ENCODE results near the gene MKRN2.
"Not testable (repeated sequence)": the region's sequence is repeated elsewhere in the genome, so short reads cannot be mapped to it uniquely, and the experiment has no call there.

MKRN2 gene

DNA sequence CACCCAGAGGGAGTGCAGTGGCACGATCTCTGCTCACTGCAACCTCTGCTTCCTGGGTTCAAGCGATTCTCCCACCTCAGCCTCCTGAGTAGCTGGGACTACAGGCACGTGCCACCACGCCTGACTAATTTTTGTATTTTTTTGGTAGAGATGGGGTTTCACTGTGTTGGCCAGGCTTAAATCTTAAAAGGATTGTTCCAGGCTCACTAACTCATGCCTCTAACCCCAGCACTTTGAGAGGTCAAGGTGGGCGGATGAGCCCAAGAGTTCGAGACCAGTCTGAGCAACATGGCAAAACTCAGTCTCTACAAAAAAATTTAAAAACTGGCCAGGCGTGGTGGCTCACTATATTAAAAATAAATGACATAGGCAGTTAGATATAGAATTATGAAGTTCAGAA lies 74.0 kb downstream of the MKRN2 start:
- not testable (repeated sequence) for DNase-seq (ENCODE audit: low read depth)

DNA sequence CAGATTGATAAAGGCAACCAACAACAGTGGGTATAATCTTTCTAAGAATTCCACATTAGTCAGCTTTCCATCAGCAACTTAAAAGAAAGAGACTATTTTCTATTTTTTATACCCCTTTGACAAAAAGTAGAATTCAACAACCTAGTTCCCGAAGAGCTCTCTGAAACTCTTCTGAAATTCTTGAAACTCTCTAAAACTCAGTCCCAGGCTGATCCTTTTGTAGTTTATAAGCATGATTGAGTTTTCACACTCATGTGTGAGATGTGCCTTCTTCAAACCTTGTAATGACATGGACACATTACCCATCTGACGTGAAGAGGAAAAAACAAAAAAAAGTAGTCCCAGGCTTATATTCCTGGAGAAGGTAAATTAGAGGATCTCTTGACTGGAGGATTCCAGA lies 75.6 kb downstream of the MKRN2 start:
- no peak for DNase-seq (ENCODE audit: low read depth)

DNA sequence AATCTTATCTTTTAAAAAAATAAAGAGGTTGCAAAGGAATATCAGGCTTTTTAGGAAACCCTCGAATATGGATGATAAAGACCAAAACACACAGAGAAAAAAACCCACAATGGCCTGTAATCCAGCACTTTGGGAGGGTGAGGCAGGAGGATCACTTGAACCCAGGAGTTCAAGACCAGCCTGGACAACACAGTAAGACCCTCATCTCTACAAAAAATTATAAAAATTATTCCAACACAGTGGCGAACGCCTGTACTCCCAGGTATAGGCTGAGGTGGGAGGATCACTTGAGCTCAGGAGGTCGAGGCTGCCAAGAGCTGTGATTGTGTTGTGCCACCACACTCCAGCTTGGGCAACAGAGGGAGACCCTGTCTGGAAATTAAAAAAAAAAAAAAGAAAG lies 76.2 kb downstream of the MKRN2 start:
- DNase-seq (ENCODE audit: low read depth): no peak
